ENCODE results near the gene YTHDF1.

The YTHDF1 gene

GRCh38 chr20:63155266-63156165, 60.4 kb downstream of the YTHDF1 start:
- DNase-seq (ENCODE audit: low spot score), result no peak

- no peak for DNase-seq (ENCODE audit: low spot score)
Observed at GRCh38 chr20:63154395-63154794, 61.5 kb downstream of the YTHDF1 start.

GRCh38 chr20:63153254-63154221, 62.4 kb downstream of the YTHDF1 start:
- no peak for DNase-seq (ENCODE audit: low spot score)

- DNase-seq (ENCODE audit: low spot score), result no peak
Observed at GRCh38 chr20:63152322-63153253, 63.3 kb downstream of the YTHDF1 start.

- DNase-seq (ENCODE audit: low spot score), result no peak
Observed at GRCh38 chr20:63151554-63152321, 64.2 kb downstream of the YTHDF1 start.

- no peak for DNase-seq (ENCODE audit: low spot score)
Observed at GRCh38 chr20:63150911-63151531, 64.9 kb downstream of the YTHDF1 start.

- DNase-seq (ENCODE audit: low spot score), result no peak
Observed at GRCh38 chr20:63150391-63150898, 65.5 kb downstream of the YTHDF1 start.

- DNase-seq (ENCODE audit: low spot score), result no peak
Observed at GRCh38 chr20:63149531-63150192, 66.3 kb downstream of the YTHDF1 start.

- DNase-seq (ENCODE audit: low spot score), result no peak
Observed at GRCh38 chr20:63148696-63149095, 67.2 kb downstream of the YTHDF1 start.

- no peak for DNase-seq (ENCODE audit: low spot score)
Observed at GRCh38 chr20:63147532-63147931, 68.4 kb downstream of the YTHDF1 start.

All from NAMALWA (cell line).